GM10266 (cell line): ENCODE results near the gene TMPO.
"Not testable (repeated sequence)": the region's sequence is repeated elsewhere in the genome, so short reads cannot be mapped to it uniquely, and the experiment has no call there.

ENCODE experiments used
- DNase-seq: peaks from one replicate; pipeline ENCODE4 v3.0.0; 2012; ENCODE audit errors: extremely low spot score
- TF ChIP-seq, protein P1 (sequence below): IDR thresholded peaks from 2 replicates; pipeline ENCODE4 v1.5.1; 2012; ENCODE audit warnings: mild to moderate bottlenecking, low read depth; ENCODE audit not compliant: control insufficient read depth, insufficient read depth; ENCODE audit errors: missing control alignments

The TMPO gene

DNA sequence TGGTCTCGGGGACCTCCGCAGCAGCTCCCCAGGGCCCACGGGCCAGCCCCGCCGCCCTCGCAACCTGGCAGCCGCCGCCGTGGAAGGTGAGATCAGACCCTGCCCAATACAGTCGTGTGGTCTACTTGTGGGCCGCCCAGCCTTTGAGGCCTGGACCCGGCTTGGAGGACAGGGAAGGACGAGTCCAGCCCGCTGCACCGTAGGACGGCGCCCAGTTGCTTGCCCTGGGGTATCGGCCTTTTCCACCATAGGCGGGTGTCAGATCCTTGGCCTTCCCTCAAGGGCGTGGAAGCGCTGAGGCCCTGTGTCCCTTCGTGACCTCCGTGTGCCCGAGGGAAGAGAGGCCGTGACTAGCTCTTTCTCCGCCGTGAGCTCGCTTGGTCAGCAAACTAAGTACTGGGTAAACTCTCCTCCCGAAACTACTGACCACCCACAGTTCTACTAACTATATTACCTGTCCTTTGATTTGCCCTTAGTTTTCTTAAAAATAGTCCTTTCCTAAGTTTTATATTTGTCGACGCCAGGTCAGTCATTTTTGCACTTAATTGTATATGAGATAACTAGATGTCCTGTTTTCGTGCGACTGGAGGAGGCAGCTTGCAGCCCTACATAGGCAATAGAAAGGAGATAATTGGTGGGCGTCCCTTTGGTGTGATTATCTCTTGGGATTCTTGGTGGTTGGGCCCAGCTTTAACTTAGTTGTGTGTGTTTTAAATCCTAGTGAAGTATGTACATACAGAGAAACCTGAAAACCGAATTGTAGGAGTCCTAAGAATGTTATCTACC lies 78.9 kb downstream of the TMPO start:
- TF ChIP-seq, protein P1, sequence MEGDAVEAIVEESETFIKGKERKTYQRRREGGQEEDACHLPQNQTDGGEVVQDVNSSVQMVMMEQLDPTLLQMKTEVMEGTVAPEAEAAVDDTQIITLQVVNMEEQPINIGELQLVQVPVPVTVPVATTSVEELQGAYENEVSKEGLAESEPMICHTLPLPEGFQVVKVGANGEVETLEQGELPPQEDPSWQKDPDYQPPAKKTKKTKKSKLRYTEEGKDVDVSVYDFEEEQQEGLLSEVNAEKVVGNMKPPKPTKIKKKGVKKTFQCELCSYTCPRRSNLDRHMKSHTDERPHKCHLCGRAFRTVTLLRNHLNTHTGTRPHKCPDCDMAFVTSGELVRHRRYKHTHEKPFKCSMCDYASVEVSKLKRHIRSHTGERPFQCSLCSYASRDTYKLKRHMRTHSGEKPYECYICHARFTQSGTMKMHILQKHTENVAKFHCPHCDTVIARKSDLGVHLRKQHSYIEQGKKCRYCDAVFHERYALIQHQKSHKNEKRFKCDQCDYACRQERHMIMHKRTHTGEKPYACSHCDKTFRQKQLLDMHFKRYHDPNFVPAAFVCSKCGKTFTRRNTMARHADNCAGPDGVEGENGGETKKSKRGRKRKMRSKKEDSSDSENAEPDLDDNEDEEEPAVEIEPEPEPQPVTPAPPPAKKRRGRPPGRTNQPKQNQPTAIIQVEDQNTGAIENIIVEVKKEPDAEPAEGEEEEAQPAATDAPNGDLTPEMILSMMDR: no peak
- no peak for DNase-seq

DNA sequence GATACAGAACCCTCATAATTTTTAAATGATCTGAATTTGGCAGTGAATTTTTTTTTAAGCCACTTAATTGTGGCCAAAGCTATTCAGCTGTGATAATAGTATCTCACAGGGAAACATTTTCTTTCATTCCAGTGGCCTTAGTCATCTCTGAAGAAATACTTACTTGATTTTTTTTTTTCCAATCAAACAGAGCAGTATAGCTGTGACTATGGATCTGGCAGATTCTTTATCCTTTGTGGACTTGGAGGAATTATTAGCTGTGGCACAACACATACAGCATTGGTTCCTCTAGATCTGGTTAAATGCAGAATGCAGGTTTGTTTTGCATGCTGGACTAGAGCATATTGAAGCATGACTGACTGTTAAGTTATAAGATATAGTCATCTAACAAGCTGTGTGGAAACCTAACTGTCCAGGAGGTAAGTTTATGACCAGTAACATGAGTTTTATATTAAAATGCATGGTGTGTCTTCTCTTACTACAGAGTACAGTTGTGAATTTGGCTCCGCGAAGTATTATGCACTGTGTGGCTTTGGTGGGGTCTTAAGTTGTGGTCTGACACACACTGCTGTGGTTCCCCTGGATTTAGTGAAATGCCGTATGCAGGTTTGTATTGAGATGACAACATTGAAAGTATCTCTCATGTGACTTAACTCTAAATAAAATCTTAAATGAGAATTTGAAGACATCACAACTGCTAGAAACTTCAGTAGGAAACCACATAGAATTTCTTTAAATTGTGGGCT lies 80.0 kb downstream of the TMPO start:
- TF ChIP-seq, protein P1: no peak
- DNase-seq: no peak

DNA sequence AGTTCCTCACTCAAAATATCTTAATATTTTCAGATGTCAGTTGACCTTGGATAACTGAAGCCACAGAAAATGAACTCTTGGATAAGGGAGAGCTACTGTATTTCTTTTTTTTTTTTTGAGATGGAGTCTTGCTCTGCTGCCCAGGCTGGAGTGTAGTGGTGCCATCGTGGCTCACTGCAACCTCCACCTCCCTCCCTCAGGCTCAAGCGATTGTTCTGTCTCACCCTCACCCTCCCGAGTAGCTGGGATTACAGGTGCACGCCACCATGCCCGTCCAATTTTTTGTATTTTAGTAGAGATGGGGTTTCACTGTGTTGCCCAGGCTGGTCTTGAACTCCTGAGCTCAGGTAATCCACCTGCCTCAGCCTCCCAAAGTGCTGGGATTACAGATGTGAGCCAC lies 81.9 kb downstream of the TMPO start:
- DNase-seq: not testable (repeated sequence)
